ENCODE measurements around the gene RNF34.
"Not testable (repeated sequence)": the region's sequence is repeated elsewhere in the genome, so short reads cannot be mapped to it uniquely, and the experiment has no call there.

Gene RNF34

DNA sequence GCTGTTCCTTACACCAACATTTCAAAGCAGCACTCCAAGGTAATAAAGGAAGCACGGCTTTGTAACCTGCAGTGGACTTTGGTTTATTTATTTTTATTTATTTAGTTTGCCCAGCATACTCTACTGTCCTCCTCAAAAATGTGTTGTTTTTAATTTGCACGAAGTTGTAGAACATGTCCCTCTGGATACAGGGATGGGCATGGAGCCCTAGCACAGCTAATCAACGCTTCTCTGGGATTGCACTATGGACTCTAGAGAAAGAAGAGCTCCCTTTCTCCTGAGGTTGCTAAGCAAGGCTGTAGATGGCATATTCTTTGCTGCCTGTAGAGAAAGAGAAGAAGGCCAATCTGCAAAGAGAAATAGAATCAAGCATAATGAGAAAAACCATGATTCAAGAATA, 41.8 kb upstream of the RNF34 start:
- DNase-seq (ENCODE audit: low read depth), result no peak
- TF ChIP-seq, protein P1, sequence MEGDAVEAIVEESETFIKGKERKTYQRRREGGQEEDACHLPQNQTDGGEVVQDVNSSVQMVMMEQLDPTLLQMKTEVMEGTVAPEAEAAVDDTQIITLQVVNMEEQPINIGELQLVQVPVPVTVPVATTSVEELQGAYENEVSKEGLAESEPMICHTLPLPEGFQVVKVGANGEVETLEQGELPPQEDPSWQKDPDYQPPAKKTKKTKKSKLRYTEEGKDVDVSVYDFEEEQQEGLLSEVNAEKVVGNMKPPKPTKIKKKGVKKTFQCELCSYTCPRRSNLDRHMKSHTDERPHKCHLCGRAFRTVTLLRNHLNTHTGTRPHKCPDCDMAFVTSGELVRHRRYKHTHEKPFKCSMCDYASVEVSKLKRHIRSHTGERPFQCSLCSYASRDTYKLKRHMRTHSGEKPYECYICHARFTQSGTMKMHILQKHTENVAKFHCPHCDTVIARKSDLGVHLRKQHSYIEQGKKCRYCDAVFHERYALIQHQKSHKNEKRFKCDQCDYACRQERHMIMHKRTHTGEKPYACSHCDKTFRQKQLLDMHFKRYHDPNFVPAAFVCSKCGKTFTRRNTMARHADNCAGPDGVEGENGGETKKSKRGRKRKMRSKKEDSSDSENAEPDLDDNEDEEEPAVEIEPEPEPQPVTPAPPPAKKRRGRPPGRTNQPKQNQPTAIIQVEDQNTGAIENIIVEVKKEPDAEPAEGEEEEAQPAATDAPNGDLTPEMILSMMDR (IDR thresholded peaks at IDR 0.05; ENCODE audit: control insufficient read depth, extremely low read depth, insufficient read depth), result no peak
- no peak overlapping the region for H3K4me3 ChIP-seq (ENCODE audit: low read depth, low read length)

DNA sequence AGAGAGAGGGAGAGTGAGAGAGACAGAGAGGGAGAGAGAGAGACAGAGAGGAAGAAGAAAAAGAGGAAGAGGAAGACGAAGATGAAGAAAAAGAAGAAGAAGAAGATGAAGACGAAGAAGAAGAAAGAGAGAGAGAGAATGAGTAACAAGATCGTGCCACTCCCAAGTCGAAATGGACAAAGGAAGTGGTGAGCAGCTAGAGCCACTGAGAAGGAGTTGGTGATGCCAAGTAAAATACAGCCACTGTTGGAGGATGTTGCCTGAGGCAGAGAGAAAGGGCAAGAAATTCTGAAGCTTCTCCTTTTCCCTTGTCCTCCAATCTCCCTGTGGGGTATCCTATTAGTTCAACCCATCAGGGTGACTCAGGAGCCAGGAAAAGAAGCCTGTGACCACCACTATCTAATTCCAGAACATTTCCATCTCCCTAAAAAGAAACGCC, 35.2 kb upstream of the RNF34 start:
- no peak for DNase-seq (ENCODE audit: low read depth)
- TF ChIP-seq, protein P1 (IDR thresholded peaks at IDR 0.05; ENCODE audit: control insufficient read depth, extremely low read depth, insufficient read depth), result no peak
- H3K4me3 ChIP-seq (ENCODE audit: low read depth, low read length), result no peak overlapping the region

DNA sequence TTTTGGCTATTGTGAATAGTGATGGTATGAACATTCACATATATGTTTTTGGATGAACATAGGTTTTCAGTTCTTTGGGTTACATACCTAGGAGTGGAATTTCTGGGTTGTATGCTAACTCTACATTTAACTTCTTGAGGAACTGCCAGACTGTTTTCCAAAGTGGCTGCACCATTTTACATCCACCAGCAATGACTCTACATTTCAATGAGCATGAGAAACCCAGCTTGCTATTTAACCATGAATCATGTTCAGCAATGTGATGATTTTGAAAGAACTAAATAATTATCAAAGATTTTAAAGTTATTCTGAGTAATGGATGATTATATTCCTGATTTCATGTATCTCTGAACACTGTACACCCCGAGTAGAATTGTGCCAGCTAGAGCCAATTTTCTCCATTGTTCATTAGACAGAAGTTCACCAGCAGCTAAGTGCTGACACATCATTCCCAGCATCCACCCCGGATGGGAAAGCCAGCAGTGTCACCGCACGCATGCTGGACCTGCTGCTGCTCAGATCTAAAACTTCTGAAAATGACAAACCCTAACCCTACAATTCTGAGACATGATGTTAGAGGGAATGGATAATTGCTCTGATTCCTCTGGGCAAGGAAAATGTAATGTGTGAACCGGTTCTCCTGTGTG, 34.4 kb upstream of the RNF34 start:
- no peak for DNase-seq (ENCODE audit: low read depth)
- no peak overlapping the region for H3K4me3 ChIP-seq (ENCODE audit: low read depth, low read length)
- TF ChIP-seq, protein P1 (IDR thresholded peaks at IDR 0.05; ENCODE audit: control insufficient read depth, extremely low read depth, insufficient read depth), result no peak

DNA sequence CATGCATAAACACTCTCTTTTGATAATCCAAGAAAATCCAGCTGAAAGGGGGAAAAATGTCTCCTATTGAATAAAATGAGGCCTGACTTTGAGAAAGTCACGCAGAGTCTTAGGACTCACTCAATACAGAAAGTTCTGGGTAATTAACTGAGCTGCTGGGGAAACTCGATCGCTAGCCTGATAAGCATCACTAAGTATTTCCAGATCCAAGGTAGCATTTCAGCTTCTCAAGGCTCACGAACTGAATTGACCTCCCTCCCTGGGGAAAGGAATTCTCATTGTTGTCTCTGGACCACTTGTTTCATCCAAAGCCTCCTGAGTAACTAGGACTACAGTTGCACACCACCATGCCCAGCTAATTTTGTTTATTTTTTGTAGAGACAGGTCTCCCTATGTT, 33.9 kb upstream of the RNF34 start:
- no peak overlapping the region for H3K4me3 ChIP-seq (ENCODE audit: low read depth, low read length)
- TF ChIP-seq, protein P1 (IDR thresholded peaks at IDR 0.05; ENCODE audit: control insufficient read depth, extremely low read depth, insufficient read depth), result no peak
- no peak for DNase-seq (ENCODE audit: low read depth)

DNA sequence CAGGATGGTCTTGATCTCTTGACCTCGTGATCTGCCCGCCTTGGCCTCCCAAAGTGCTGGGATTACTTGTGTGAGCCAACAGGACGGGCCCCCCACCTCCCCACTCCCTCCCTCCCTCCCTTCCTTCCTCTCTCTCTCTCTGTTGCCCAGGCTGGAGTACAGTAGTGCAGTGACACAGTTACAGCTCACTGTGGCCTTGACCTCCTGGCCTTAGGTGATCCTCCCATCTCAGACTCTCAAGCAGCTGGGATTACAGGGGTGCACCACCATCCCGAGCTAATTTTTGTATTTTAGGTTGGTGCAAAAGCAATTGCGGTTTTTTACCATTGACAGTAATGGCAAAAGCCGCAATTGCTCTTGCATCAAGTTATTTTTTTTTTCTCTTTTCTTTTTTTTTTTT, 28.5 kb upstream of the RNF34 start:
- H3K4me3 ChIP-seq (ENCODE audit: low read depth, low read length), result no peak overlapping the region
- DNase-seq (ENCODE audit: low read depth), result no peak
- TF ChIP-seq, protein P1 (IDR thresholded peaks at IDR 0.05; ENCODE audit: control insufficient read depth, extremely low read depth, insufficient read depth), result no peak

DNA sequence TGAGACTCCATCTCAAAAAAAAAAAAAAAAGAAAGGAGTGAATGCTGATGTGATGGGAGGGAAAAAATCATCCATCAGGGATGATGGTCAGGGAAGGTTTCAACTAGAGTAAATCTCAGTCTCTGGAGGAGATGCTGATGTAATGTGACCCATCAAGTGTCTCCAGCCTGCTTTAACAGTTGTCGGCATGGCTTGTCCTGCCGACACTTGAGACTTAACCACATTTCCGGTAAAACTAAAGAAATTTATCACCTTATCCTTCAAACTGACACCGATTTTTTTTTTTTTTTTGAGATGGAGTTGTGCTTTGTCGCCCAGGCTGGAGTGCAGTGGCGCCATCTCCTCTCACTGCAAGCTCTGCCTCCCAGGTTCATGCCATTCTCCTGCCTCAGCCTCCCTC, 26.2 kb upstream of the RNF34 start:
- H3K4me3 ChIP-seq (ENCODE audit: low read depth, low read length), result no peak overlapping the region
- TF ChIP-seq, protein P1 (IDR thresholded peaks at IDR 0.05; ENCODE audit: control insufficient read depth, extremely low read depth, insufficient read depth), result no peak
- no peak for DNase-seq (ENCODE audit: low read depth)

DNA sequence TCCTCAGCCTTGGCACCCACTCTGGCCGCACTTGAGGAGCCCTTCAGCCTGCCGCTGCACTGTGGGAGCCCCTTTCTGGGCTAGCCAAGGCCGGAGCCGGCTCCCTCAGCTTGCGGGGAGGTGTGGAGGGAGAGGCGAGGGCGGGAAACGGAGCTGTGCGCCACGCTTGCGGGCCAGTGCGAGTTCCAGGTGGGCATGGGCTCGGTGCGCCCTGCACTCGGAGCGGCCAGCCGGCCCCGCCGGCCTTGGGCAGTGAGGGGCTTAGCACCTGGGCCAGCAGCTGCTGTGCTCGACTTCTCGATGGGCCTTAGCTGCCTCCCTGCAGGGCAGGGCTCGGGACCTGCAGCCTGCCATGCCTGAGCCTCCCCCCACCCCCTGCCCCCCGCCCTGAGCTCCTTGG, 25.6 kb upstream of the RNF34 start:
- not testable (repeated sequence) for DNase-seq (ENCODE audit: low read depth); H3K4me3 ChIP-seq (ENCODE audit: low read depth, low read length)

DNA sequence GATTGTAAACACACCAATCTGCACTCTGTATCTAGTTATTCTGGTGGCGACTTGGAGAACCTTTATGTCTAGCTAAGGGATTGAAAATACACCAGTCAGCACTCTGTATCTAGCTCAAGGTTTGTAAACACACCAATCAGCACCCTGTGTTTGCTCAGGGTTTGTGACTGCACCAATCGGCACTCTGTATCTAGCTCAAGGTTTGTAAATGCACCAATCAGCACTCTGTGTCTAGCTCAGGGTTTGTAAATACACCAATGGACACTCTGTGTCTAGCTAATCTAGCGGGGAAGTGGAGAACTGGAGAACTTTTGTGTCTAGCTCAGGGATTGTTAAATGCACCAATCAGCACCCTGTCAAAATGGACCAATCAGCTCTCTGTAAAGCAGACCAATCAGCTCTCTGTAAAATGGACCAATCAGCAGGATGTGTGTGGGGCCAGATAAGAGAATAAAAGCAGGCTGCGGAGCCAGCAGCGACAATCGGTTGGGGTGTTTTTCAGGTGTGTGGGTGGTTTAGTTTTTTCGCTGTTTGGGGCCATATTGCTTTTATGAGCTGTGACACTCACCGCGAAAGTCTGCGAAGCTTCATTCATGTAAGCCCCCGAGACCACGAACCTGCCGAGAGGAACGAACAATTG, 24.9 kb upstream of the RNF34 start:
- not testable (repeated sequence) for H3K4me3 ChIP-seq (ENCODE audit: low read depth, low read length); DNase-seq (ENCODE audit: low read depth)
